Measurements from ENCODE around the gene MEAK7.

Gene MEAK7

DNA sequence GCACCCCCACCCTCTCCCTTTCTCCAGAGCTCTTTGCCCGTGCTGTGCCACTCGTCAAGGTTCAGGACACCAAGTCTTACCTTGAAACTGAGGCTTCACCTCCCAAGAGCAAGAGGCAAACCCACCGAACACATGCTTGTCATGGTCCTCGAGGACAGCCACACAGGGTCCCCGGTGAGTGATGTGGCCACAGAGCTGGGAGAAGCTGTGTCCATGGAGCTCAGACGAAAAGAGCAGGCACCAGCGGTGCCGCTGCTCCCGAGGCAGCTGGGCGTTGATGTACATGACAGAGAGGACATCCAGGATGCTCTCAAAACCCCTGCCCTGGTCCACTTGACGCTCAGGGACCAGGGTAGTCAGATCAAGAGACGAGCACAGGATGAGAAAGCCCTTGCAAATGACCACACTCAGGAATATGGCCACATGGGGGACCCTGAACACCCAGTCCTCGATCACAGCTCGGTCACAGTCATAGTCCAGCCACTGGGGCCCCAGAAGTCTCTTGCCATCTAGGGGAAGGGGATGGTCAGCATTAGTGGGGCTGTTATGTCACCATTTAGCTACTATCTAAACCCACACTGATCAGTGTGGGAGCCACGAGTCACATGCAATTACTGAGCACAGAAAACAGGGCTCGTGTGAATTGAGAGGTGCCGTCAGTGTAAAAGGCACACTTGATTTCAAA is 17.8 kb downstream of the MEAK7 start:
- no peak for DNase-seq (ENCODE audit: low read depth)

- no peak for DNase-seq (ENCODE audit: low read depth)
Observed at GRCh38 chr16:84486126-84486525, 18.3 kb downstream of the MEAK7 start.

DNA sequence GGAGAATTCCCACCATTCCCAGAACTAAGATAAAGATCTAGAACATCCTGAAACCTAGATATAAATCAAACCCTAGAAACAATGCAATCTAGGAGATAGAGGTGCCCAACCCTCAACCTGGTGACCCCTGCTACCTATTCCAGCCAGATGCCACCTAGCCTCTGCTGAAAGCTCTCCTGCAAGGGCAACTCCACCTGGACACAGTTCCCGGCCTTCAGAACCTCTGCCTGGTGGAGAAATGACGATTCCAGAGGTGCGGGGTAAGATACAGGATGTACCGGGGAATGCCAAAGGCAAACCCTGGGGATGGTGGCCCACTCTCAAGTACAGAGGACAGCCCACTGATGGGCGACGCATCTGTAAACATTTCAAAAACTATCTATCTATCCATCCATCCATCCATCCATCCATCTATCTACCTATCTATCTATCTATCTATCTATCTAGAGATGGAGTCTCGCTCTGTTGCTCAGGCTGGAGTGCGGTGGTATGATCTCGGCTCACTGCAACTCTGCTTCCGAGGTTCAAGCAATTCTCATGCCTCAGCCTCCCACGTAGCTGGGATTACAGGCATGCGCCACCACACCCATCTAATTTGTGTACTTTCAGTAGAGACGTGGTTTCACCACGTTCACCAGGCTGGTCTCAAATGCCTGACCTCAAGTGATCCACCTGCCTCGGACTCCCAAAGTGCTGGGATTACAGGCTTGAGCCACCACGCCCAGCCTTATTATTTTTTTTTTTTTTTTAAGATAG is 19.0 kb downstream of the MEAK7 start:
- DNase-seq (ENCODE audit: low read depth) = no peak

- DNase-seq (ENCODE audit: low read depth) = no peak
Observed at GRCh38 chr16:84484579-84485254, 19.7 kb downstream of the MEAK7 start.

DNA sequence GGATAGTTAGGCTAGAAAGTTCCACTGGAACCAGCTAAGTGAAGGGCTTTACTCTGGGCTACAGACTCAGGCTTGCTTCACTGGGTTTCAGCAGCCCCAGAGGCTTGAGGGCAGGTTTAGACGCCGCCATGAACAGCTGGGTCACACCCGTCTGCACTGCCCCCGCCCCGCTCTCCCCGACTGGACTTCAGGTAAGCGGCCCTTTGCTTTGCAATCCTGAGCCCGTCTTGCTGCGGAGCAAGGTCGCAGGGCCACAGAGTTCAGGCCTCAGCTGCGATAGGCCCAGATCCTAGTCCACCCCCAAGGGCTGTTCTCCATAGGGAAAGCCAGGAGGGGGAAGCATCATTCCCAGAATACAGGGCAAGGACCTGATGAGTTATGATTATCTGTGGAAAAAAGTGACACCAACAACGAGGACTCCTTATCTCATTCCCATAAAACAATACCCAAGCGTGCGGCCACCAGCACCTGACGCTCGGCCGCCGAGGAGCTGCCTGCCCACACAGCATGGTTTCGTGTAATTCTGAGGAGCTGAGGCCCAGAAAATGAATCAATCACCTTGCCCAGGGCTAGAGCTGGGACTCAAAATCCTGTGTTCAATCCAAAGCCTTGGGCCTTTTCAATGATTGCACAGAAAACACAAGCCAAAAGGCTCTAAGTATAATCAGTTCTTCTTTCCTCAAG is 20.4 kb downstream of the MEAK7 start:
- DNase-seq (ENCODE audit: low read depth) = no peak

DNA sequence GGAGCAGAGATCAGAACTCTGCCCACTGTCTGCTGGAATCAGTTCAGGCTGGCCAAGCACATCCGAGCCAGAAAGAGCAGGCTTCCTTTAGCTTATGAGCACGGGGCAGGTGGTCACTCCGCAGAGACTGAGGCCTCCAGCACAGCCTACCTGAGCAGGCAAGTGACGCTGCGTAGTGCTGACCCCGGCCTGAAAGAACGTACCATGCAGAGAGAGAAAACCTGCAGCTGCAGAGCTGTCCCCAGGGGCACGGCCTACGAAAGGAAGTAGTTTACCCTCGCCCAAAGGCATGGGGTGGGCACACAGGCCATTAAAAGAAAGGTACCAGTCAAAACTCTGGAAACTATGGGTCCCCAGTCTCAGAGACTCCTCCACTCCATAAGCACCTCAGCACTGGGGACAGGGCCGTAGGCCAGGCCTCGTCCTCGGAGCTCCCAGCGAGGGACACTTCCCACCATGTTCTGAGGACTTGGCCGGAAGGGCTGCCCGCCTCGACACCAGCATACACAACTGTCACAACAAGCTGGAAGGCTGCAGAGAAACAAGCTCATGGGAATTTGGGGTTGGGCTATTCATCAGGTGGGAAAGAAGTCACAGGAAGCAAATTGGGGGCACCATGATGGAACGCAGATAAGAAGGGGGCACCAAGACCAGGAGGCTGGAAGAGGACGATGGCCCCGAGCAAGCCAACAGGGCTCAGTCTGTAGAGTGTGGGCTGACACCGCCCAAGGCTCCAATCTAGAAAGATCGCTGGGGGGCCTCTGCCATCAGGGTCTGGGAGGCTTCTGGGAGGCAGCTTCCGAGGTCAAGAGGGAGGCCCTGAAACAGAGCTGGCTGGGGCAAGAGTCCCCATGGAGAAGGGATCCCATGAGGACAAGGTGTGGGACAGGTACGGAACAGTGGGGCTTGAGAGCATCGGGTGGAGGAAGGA is 21.2 kb downstream of the MEAK7 start:
- no peak for DNase-seq (ENCODE audit: low read depth)

DNA sequence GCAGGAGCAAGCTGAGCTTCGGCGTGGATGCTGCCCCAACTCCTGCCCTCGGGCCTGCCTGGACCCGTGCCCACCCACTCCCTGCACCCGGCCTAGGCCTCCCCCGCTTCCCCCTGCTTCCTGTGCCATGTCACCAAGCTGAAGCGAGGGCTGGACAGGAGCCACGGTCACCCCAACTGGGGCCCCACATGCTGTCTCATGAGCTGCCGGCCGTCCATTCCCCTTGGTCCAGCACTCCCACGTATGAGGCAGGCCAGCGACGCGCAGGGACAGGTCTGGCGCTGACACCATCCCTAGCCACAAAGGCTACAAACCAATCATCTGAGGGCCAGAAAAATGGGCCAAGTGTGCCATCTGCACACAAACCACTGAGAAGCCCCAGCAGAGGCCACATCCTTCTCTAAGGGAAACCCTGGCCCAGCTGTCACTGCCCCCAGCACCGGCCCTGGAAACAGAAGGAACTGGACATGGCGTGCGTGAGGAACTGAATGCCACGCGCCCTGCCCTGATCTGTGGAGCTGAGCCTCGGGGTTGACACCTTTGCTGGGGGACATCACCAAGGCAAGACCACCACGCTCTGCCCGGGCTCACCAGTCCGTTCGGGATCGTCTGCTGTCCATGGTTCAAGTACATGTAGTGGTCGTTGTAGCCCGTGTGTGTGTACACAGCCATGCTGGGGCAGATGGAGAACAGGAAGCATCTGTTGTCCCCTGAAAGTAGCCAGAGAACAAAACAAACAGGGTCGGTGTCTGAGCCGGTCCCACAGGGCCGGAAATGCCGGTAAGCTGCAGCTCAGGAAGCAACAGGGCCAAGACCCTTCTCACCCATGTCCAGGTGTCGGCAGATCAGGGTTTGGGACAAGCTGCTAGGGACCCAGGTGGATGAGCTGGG is 22.2 kb downstream of the MEAK7 start:
- no peak for DNase-seq (ENCODE audit: low read depth)

DNA sequence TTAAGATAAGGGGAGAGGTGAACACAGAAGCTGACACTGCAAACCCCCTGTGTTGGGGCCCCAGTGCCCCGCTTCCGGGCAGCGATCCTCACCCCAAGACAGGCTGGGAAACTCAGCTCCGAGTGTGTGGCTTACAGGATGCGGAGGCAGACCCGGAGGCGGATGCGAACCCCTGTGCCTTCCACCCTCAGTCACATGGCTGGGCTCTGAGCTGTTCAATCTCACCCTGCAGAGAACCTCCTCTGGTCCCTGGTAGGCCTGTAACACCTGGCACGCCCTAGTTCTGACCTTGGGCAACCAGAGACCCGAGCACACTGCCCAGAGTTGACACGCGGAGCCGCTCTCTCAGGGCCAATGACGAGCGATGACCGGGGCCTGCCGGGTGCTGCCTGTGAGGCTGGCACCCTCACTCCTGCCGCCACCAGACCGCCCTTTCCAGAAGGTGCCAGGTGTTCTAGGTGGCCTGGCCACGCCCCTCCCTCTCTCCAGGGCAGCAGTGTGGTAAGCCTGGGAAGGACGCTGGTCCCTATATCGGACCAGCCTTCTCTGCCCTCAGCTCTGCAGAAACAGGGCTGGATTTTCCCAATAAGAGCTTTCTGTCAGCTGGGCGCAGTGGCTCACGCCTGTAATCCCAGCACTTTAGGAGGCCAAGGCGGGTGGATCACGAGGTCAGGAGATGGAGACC is 23.3 kb downstream of the MEAK7 start:
- no peak for DNase-seq (ENCODE audit: low read depth)

DNA sequence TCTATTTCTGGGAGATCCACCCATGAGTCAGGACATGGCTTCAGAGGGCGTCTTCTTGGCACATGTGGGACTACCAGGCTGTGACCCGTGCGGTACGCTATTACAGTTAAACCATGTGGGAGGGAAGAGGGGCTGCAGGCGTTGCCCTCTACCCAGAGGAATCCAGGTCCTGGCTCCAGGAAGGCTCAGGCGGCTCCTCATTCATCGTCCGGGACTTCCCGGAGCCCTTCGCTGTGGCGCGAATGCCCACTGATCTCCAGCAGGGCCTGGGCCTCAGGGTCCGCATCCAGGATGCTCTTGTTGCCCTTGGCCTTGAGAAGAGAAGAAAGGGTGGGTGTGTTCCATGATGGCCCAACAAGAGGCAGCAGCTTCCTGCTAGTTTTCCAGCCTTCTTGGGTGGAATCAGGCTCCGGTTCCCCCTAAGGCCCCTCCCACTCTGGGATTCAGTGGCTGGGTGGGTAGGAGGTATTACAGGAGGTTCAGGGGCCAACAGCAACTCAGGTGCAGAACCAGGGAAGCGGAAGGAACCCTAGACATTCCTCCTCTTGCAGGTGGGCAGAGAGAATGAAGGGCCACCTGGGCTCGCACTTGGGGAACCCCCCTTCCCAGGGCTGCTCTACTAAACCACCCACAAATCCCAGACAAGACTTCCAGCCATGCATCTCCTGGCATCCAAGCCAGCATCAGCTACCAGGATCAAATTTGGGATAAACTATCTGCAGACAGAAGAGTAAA is 24.6 kb downstream of the MEAK7 start:
- DNase-seq (ENCODE audit: low read depth) = no peak

GRCh38 chr16:84478172-84478947 is 26.1 kb downstream of the MEAK7 start:
- DNase-seq (ENCODE audit: low read depth) = no peak

DNA sequence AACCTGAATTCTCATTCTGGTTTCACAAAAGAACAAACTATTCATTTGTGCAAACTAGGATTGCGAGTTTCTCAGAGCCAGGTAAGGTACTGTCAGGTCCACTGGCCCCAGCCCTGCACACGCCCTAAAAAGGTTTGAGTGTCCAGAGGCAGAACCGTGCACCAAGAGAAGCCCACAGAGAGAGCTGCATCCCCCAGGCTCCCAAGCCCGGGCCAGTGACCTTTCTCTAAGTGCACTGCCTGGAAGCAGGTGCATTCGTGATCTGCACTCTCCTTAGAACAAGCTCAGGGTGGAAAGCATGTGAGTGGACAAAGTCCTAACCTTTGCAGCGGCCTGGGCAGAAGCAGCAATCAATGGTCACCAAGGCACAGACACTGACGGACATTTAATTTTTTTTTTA is 26.8 kb downstream of the MEAK7 start:
- DNase-seq (ENCODE audit: low read depth) = no peak

DNA sequence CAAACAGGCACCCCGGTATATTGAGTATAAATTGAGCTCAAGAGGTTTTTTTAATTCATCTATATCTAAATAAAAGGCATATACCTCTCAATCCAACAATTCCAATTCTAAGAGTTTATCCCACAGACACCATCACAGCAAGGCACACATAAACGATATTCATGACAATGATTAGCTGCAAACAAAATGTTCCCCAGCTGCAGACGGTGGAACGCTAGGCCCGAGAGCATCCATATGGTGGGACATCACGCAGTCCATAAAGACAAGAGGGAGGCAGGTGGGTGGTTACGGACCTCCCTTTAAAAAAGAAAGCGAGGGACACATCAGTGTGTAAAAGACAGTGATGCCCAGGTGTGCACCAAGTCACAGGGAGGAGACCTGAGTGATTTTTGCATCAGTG is 28.1 kb downstream of the MEAK7 start:
- DNase-seq (ENCODE audit: low read depth) = no peak

- no peak for DNase-seq (ENCODE audit: low read depth)
Observed at GRCh38 chr16:84475643-84476240, 28.7 kb downstream of the MEAK7 start.

GRCh38 chr16:84471966-84472365 is 32.5 kb downstream of the MEAK7 start:
- DNase-seq (ENCODE audit: low read depth) = no peak

DNA sequence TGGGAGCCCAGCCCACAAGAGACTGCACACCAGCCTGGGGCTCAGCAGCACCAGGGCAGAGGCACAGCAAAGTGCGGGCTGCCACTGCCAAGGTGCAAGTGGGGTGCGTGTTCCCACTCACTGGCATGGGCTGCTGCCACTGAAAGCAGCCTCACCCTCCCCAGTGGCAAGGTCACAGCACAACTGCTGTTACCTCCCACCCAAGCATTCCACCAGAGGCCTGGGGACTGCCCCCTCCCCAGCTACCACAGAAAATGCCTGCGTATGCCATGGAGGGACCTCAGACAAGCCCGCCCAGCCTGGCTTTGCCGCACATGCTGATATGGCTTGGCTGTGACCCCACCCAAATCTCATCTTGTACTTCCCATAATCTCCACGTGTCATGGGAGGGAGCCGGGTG is 33.1 kb downstream of the MEAK7 start:
- DNase-seq (ENCODE audit: low read depth) = no peak

DNA sequence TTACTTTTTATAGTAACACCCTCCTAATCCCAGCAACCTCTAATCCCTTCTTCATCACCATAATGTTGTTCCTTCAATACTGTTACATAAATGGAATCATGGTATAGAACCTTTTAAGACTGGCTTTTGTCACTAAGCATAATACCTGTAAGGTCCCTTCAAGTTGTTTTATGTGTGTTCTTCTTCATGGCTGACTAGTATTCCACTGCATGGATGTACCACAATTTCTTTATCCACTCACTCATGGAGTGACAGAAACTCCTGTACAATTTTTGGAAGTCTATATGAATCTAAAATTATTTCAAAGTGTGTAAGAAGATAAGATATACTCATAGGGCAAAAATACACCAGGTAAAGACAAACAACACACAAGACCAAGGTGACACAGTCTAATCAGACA is 36.8 kb downstream of the MEAK7 start:
- DNase-seq (ENCODE audit: low read depth) = no peak

DNA sequence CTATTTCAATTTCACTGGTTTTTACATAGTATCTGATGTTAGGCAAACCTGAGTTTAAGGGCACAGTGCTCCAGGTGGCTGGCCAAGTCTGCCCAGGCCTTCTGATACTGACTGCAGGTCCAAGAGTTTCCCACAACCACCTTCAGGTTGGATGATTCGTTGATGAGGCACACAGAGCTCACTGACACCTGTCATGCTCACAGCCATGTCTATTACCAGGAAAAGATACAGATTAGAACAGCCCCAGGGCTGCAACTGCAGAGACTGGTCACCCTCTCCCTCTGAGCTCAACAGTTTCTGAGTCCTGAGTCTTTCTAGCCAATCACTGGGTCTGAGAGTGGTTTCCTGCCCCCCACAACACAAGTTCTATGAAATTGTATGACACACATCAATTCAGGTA is 37.2 kb downstream of the MEAK7 start:
- no peak for DNase-seq (ENCODE audit: low read depth)

GRCh38 chr16:84466692-84467091 is 37.8 kb downstream of the MEAK7 start:
- DNase-seq (ENCODE audit: low read depth) = no peak

Data from stimulated activated CD4-positive, alpha-beta T cell treated with anti-CD3 and anti-CD28 coated beads, Interleukin-2, amount 100 ng/mL, for 4 hours (primary cell).